ENCODE results near the gene CRHBP. TPM values are rescaled to one million over a fixed set of nuclear protein-coding genes. Genes with fewer than 3 reads are reported as not detected.

Gene CRHBP
- total and polyA plus RNA-seq, 2 experiments from 2014 or later: not detected

DNA sequence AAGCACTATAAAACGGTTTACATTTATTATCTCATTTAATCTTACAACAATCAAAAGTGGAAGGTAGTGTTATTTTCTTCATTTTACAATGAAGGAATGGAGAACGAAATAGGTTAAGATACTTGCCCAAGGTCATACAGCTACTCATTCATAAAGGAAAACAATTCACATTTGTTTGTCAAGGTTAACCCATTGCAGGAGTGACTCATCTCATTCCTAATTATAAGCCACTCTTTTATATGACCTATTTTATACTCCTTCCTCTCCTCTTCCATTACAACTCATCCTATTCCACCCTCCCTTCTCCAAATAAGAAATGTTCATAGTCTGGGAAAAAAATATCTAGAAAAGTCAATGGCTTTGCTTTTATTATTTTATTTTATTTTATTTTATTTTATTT, 29.6 kb downstream of the CRHBP start:
- TF ChIP-seq, protein P1, sequence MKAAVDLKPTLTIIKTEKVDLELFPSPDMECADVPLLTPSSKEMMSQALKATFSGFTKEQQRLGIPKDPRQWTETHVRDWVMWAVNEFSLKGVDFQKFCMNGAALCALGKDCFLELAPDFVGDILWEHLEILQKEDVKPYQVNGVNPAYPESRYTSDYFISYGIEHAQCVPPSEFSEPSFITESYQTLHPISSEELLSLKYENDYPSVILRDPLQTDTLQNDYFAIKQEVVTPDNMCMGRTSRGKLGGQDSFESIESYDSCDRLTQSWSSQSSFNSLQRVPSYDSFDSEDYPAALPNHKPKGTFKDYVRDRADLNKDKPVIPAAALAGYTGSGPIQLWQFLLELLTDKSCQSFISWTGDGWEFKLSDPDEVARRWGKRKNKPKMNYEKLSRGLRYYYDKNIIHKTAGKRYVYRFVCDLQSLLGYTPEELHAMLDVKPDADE (IDR thresholded peaks at IDR 0.05): no peak
- TF ChIP-seq STAT1 (IDR thresholded peaks at IDR 0.05; ENCODE audit: unreplicated experiment): no peak
- no peak for TF ChIP-seq POLR2AphosphoS5 (IDR thresholded peaks at IDR 0.05; ENCODE audit: low read depth)
- TF ChIP-seq JUNB (IDR thresholded peaks at IDR 0.05; ENCODE audit: unreplicated experiment): no peak
- TF ChIP-seq ZNF331 (CRISPR knock-in tag; IDR thresholded peaks at IDR 0.05; ENCODE audit: low read depth): no peak
- no peak for TF ChIP-seq CREB1 (CRISPR knock-in tag; IDR thresholded peaks at IDR 0.05; ENCODE audit: low read depth)
- Histone ChIP-seq H3K27ac (ENCODE audit: low read depth) (no peak overlapping the region), H3K4me2 (no peak overlapping the region), H3F3A (replicated peaks; ENCODE audit: low read depth) (no peaks in the 10 kb centered on the region), H3K79me2 (replicated peaks; ENCODE audit: insufficient read depth) (no peaks in the 10 kb centered on the region), H3K4me3 (no peak overlapping the region), H3K36me3 (ENCODE audit: insufficient read depth) (no peaks in the 10 kb centered on the region), H2AFZ (no peak overlapping the region), H4K20me1 (replicated peaks; ENCODE audit: insufficient read depth) (no peaks in the 10 kb centered on the region; the same call in 1 of the 2 replicates), H3K9me2 (ENCODE audit: insufficient read depth) (peaks cover 12% of the 10 kb centered on the region; the same call in 1 of the 2 replicates), H3K27me3 (ENCODE audit: insufficient read depth) (no peaks in the 10 kb centered on the region), H3K4me1 (ENCODE audit: insufficient read depth) (no peaks in the 10 kb centered on the region)
- ATAC-seq (no peak), DNase-seq (ENCODE audit: low spot score) (no peak)
- Mint-ChIP-seq H3K4me3 (no peak overlapping the region), H3K4me1 (no peaks in the 10 kb centered on the region), H3K36me3 (ENCODE audit: low read depth) (peaks cover 3% of the 10 kb centered on the region; the same call in 2 of the 3 replicates), H3K27ac (no peak overlapping the region), H3K27me3 (ENCODE audit: insufficient read depth, low read depth, poor library complexity) (no peaks in the 10 kb centered on the region), H3K9me3 (peaks cover 12% of the 10 kb centered on the region)

DNA sequence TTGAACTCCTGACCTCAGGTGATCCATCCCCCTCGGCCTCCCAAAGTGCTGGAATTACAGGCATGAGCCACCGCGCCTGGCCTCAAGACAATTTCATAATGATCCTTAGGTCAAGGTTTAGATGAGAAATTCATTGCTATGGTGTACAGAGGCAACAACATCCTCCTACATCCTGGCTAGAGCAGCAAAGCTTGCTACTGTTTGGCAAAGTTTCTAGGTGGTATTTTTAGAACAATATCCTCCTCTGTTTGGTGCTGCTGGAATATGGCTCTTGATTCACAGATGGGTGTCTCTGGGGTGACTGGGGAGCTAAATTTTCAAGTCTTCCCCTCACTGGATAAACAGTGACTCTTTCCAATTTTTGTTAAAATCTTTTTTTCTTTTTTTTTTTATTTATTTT, 30.6 kb downstream of the CRHBP start:
- H3K4me1 Mint-ChIP-seq: no peaks in the 10 kb centered on the region
- Histone ChIP-seq H3K27me3 (ENCODE audit: insufficient read depth) (no peaks in the 10 kb centered on the region), H3K4me3 (no peak overlapping the region), H3K27ac (ENCODE audit: low read depth) (no peak overlapping the region), H3K4me2 (no peak overlapping the region), H4K20me1 (replicated peaks; ENCODE audit: insufficient read depth) (no peaks in the 10 kb centered on the region), H3K9me2 (ENCODE audit: insufficient read depth) (peaks cover 12% of the 10 kb centered on the region; the same call in 1 of the 2 replicates), H3F3A (replicated peaks; ENCODE audit: low read depth) (0 out of 2 replicates have a peak, but pooled peaks cover under 1% of the 10 kb centered on the region), H2AFZ (no peak overlapping the region), H3K4me1 (ENCODE audit: insufficient read depth) (no peaks in the 10 kb centered on the region), H3K79me2 (replicated peaks; ENCODE audit: insufficient read depth) (no peaks in the 10 kb centered on the region), H3K36me3 (ENCODE audit: insufficient read depth) (no peaks in the 10 kb centered on the region)
- H3K9me3 Mint-ChIP-seq: peaks cover 12% of the 10 kb centered on the region
- no peak for ATAC-seq
- DNase-seq (ENCODE audit: low spot score): no peak
- no peak overlapping the region for H3K27ac Mint-ChIP-seq
- H3K27me3 Mint-ChIP-seq (ENCODE audit: insufficient read depth, low read depth, poor library complexity): no peaks in the 10 kb centered on the region
- peaks cover 3% of the 10 kb centered on the region; the same call in 2 of the 3 replicates for H3K36me3 Mint-ChIP-seq (ENCODE audit: low read depth)
- H3K4me3 Mint-ChIP-seq: no peak overlapping the region
- TF ChIP-seq EZH2 (IDR thresholded peaks at IDR 0.05; ENCODE audit: low read depth, unreplicated experiment) (no peak), ZNF114 (CRISPR knock-in tag; IDR thresholded peaks at IDR 0.05) (no peak)
- TF ChIP-seq, protein P2, sequence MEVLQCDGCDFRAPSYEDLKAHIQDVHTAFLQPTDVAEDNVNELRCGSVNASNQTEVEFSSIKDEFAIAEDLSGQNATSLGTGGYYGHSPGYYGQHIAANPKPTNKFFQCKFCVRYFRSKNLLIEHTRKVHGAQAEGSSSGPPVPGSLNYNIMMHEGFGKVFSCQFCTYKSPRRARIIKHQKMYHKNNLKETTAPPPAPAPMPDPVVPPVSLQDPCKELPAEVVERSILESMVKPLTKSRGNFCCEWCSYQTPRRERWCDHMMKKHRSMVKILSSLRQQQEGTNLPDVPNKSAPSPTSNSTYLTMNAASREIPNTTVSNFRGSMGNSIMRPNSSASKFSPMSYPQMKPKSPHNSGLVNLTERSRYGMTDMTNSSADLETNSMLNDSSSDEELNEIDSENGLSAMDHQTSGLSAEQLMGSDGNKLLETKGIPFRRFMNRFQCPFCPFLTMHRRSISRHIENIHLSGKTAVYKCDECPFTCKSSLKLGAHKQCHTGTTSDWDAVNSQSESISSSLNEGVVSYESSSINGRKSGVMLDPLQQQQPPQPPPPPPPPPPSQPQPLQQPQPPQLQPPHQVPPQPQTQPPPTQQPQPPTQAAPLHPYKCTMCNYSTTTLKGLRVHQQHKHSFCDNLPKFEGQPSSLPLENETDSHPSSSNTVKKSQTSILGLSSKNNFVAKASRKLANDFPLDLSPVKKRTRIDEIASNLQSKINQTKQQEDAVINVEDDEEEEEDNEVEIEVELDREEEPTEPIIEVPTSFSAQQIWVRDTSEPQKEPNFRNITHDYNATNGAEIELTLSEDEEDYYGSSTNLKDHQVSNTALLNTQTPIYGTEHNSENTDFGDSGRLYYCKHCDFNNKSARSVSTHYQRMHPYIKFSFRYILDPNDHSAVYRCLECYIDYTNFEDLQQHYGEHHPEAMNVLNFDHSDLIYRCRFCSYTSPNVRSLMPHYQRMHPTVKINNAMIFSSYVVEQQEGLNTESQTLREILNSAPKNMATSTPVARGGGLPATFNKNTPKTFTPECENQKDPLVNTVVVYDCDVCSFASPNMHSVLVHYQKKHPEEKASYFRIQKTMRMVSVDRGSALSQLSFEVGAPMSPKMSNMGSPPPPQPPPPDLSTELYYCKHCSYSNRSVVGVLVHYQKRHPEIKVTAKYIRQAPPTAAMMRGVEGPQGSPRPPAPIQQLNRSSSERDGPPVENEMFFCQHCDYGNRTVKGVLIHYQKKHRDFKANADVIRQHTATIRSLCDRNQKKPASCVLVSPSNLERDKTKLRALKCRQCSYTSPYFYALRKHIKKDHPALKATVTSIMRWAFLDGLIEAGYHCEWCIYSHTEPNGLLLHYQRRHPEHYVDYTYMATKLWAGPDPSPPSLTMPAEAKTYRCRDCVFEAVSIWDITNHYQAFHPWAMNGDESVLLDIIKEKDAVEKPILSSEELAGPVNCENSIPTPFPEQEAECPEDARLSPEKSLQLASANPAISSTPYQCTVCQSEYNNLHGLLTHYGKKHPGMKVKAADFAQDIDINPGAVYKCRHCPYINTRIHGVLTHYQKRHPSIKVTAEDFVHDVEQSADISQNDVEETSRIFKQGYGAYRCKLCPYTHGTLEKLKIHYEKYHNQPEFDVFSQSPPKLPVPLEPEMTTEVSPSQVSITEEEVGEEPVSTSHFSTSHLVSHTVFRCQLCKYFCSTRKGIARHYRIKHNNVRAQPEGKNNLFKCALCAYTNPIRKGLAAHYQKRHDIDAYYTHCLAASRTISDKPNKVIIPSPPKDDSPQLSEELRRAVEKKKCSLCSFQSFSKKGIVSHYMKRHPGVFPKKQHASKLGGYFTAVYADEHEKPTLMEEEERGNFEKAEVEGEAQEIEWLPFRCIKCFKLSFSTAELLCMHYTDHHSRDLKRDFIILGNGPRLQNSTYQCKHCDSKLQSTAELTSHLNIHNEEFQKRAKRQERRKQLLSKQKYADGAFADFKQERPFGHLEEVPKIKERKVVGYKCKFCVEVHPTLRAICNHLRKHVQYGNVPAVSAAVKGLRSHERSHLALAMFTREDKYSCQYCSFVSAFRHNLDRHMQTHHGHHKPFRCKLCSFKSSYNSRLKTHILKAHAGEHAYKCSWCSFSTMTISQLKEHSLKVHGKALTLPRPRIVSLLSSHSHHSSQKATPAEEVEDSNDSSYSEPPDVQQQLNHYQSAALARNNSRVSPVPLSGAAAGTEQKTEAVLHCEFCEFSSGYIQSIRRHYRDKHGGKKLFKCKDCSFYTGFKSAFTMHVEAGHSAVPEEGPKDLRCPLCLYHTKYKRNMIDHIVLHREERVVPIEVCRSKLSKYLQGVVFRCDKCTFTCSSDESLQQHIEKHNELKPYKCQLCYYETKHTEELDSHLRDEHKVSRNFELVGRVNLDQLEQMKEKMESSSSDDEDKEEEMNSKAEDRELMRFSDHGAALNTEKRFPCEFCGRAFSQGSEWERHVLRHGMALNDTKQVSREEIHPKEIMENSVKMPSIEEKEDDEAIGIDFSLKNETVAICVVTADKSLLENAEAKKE (CRISPR knock-in tag; IDR thresholded peaks at IDR 0.05): no peak
- TF ChIP-seq, protein P1 (IDR thresholded peaks at IDR 0.05): no peak
- TF ChIP-seq, protein P3, sequence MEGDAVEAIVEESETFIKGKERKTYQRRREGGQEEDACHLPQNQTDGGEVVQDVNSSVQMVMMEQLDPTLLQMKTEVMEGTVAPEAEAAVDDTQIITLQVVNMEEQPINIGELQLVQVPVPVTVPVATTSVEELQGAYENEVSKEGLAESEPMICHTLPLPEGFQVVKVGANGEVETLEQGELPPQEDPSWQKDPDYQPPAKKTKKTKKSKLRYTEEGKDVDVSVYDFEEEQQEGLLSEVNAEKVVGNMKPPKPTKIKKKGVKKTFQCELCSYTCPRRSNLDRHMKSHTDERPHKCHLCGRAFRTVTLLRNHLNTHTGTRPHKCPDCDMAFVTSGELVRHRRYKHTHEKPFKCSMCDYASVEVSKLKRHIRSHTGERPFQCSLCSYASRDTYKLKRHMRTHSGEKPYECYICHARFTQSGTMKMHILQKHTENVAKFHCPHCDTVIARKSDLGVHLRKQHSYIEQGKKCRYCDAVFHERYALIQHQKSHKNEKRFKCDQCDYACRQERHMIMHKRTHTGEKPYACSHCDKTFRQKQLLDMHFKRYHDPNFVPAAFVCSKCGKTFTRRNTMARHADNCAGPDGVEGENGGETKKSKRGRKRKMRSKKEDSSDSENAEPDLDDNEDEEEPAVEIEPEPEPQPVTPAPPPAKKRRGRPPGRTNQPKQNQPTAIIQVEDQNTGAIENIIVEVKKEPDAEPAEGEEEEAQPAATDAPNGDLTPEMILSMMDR (conservative IDR thresholded peaks at IDR 0.05; ENCODE audit: low read depth in 2 of 2): no peak
